ENCODE data around the gene HDAC4. TPM values are rescaled to one million over a fixed set of nuclear protein-coding genes. Genes with fewer than 3 reads are reported as not detected.

Gene HDAC4
- total and polyA plus RNA-seq, 2 experiments from 2014 or later = 9.3 to 10.8 TPM

DNA sequence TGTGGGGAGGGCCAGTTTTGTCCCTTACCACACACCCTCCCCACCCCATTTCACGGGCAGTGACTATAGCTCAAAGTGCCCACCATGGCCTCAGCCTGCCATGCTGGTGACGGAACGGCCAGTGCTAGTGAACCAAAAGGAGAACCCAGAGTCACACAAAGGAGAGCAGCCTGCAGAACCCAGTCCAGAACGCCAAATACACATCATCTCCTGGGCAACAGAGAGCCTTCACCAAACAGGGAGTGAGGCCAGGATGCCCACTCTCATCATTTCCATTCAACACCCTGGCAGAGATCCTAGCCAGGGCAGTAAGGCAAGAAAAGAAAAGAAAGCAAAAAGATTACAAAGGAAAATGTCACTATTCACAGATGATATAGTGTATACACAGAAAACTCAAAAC lies 38.3 kb downstream of the HDAC4 start:
- H3K79me2 ChIP-seq = peaks cover 84% of the 10 kb centered on the region
- peaks cover 7% of the 10 kb centered on the region for H3K4me1 ChIP-seq (ENCODE audit: insufficient read depth)
- no peaks in the 10 kb centered on the region for H3K27me3 ChIP-seq
- H3K36me3 ChIP-seq (replicated peaks; ENCODE audit: insufficient read depth, low read depth) = no peaks in the 10 kb centered on the region
- H3K4me2 ChIP-seq = no peak overlapping the region
- H3K4me3 ChIP-seq = no peak overlapping the region
- no peak for DNase-seq (ENCODE audit: low spot score)
- no peak overlapping the region for H3K27ac ChIP-seq
- H2AFZ ChIP-seq = no peak overlapping the region
- no peaks in the 10 kb centered on the region for H4K20me1 ChIP-seq (ENCODE audit: insufficient read depth, poor library complexity, severe bottlenecking)
- no peaks in the 10 kb centered on the region for H3K9me2 ChIP-seq (replicated peaks; ENCODE audit: insufficient read depth)
- 99% methylated on average over 4 of the region's 4 CpGs for WGBS (ENCODE audit: low lambda C conversion rate, missing lambda C conversion rate)
- TF ChIP-seq EZH2 (IDR thresholded peaks at IDR 0.05; ENCODE audit: borderline replicate concordance) = no peak
- no peak for TF ChIP-seq EZH2phosphoT487 (IDR thresholded peaks at IDR 0.05; ENCODE audit: low read depth, severe bottlenecking, unreplicated experiment)
- TF ChIP-seq, protein P1, sequence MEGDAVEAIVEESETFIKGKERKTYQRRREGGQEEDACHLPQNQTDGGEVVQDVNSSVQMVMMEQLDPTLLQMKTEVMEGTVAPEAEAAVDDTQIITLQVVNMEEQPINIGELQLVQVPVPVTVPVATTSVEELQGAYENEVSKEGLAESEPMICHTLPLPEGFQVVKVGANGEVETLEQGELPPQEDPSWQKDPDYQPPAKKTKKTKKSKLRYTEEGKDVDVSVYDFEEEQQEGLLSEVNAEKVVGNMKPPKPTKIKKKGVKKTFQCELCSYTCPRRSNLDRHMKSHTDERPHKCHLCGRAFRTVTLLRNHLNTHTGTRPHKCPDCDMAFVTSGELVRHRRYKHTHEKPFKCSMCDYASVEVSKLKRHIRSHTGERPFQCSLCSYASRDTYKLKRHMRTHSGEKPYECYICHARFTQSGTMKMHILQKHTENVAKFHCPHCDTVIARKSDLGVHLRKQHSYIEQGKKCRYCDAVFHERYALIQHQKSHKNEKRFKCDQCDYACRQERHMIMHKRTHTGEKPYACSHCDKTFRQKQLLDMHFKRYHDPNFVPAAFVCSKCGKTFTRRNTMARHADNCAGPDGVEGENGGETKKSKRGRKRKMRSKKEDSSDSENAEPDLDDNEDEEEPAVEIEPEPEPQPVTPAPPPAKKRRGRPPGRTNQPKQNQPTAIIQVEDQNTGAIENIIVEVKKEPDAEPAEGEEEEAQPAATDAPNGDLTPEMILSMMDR (IDR thresholded peaks at IDR 0.05; ENCODE audit: poor library complexity) = no peak
- no peaks in the 10 kb centered on the region for H3K9me3 ChIP-seq (ENCODE audit: low read depth)

GRCh38 chr2:239361311-239361642 lies 39.5 kb downstream of the HDAC4 start:
- H3K79me2 ChIP-seq = peaks cover 86% of the 10 kb centered on the region
- H3K27me3 ChIP-seq = no peaks in the 10 kb centered on the region
- WGBS (ENCODE audit: low lambda C conversion rate, missing lambda C conversion rate) = 76% methylated on average over 3 of the region's 3 CpGs
- H3K27ac ChIP-seq = no peak overlapping the region
- H3K9me2 ChIP-seq (replicated peaks; ENCODE audit: insufficient read depth) = no peaks in the 10 kb centered on the region
- H3K9me3 ChIP-seq (ENCODE audit: low read depth) = no peaks in the 10 kb centered on the region
- H3K4me1 ChIP-seq (ENCODE audit: insufficient read depth) = peaks cover 7% of the 10 kb centered on the region
- no peak overlapping the region for H3K4me2 ChIP-seq
- no peak for DNase-seq (ENCODE audit: low spot score)
- no peaks in the 10 kb centered on the region for H4K20me1 ChIP-seq (ENCODE audit: insufficient read depth, poor library complexity, severe bottlenecking)
- H2AFZ ChIP-seq = no peak overlapping the region
- H3K36me3 ChIP-seq (replicated peaks; ENCODE audit: insufficient read depth, low read depth) = no peaks in the 10 kb centered on the region
- TF ChIP-seq, protein P1 (IDR thresholded peaks at IDR 0.05; ENCODE audit: poor library complexity) = peak; percentile 40
- TF ChIP-seq EZH2phosphoT487 (IDR thresholded peaks at IDR 0.05; ENCODE audit: low read depth, severe bottlenecking, unreplicated experiment) = no peak
- no peak overlapping the region for H3K4me3 ChIP-seq

DNA sequence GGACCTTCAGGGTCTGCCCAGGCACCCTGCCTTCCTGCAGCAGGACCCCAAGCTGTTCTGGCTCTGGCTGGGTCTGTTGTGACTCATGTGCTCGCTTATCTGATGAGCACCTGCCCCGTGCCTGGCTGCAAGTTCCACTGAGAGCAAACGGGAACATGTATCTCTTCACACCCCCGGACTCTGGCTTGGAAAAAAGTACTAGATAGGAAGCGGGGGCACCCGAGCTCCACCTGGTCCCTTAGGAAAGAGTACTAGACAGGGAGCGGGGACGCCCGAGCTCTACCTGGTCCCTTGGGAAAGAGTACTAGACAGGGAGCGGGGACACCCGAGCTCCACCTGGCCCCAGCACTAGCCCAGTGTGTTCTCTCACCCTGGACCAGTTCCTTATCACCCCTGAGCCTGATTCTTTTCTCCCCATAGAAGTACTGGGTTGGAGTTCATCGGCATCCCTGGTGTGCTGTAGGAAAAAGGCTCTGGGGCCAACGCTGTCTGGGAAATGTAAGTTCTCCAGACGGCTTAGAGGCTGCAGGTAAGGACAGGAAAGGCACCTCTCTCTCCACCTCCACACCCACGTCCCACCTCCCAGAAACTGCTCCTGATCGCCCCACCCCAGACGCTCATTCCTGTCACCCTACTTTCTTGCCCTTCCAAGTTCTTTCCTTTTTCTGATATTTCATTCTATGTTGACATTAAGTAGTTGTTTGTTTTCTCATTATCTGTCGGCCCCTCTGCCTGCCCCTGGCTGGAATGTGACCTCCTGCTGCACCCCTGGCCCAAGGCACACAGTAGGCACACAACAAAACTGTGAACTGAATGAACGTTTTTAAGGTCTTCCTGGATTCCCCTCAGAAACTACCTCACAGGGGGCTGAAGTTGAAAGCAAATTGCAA lies 40.2 kb downstream of the HDAC4 start:
- no peaks in the 10 kb centered on the region for H4K20me1 ChIP-seq (ENCODE audit: insufficient read depth, poor library complexity, severe bottlenecking)
- no peaks in the 10 kb centered on the region for H3K27me3 ChIP-seq
- no peak overlapping the region for H2AFZ ChIP-seq
- H3K79me2 ChIP-seq = peaks cover 83% of the 10 kb centered on the region
- no peaks in the 10 kb centered on the region for H3K9me2 ChIP-seq (replicated peaks; ENCODE audit: insufficient read depth)
- peak overlapping the region; percentile 44 for H3K4me2 ChIP-seq
- H3K36me3 ChIP-seq (replicated peaks; ENCODE audit: insufficient read depth, low read depth) = no peaks in the 10 kb centered on the region
- H3K4me3 ChIP-seq = no peak overlapping the region
- peak overlapping the region; percentile 28 for H3K27ac ChIP-seq
- 54% methylated on average over 19 of the region's 19 CpGs for WGBS (ENCODE audit: low lambda C conversion rate, missing lambda C conversion rate)
- no peaks in the 10 kb centered on the region for H3K9me3 ChIP-seq (ENCODE audit: low read depth)
- peak; percentile 62 for DNase-seq (ENCODE audit: low spot score)
- TF ChIP-seq EZH2 (IDR thresholded peaks at IDR 0.05; ENCODE audit: borderline replicate concordance) (no peak), EZH2phosphoT487 (IDR thresholded peaks at IDR 0.05; ENCODE audit: low read depth, severe bottlenecking, unreplicated experiment) (no peak)
- TF ChIP-seq, protein P1 (IDR thresholded peaks at IDR 0.05; ENCODE audit: poor library complexity) = no peak
- H3K4me1 ChIP-seq (ENCODE audit: insufficient read depth) = peaks cover 7% of the 10 kb centered on the region
